ENCODE data around the gene EXOC2.

DNA sequence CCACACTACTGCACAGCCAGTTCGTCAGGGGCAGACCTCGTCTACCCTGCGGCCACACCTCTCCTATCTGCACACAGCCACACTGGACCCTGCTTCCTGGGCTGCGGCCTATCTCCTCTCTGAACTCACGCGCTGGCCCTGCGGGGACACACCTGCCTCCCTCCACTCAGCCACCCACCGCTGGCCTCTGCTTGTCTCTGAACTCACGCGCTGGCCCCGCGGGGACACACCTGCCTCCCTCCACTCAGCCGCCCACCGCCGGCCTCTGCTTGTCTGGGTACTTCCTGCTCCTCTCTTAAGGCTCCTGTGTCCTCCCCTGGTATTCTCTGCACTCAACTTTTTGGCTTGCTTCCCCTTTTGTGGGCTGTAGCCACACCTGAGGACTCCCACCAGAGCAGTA lies 88.4 kb downstream of the EXOC2 start:
- TF ChIP-seq ZFX (IDR thresholded peaks at IDR 0.05) (no peak), CTCF (conservative IDR thresholded peaks at IDR 0.05) (no peak)

Measured in C4-2B (cell line).